Measurements from ENCODE around the gene CEP83.
"Not testable (repeated sequence)": the region's sequence is repeated elsewhere in the genome, so short reads cannot be mapped to it uniquely, and the experiment has no call there.

GRCh38 chr12:94454318-94454717 is 5.3 kb downstream of the CEP83 start:
- not testable (repeated sequence) for TF ChIP-seq CTCF (IDR thresholded peaks at IDR 0.05 in 8 of 11, conservative IDR thresholded peaks at IDR 0.05 in 3 of 11); POLR2AphosphoS5 (IDR thresholded peaks at IDR 0.05)

Data from spleen (tissue), 7 donors.